Stimulated activated memory B cell treated with anti-CD40 and anti-IgM and Interleukin-4, amounts not matched to agents 10 μg/mL and 1 μg/mL and 100 μg/mL, for 72 hours (primary cell): ENCODE measurements around the gene MRGPRG.

Experiments
- ATAC-seq: fragments of 150-1000 bp; cut with Tn5 transposase; 2 replicates; pipeline ENCODE4 v1.10.0; 2021
- H3K27ac Mint-ChIP-seq: one replicate; pipeline ENCODE4 v1.8.0; 2022; ENCODE audit warnings: mild to moderate bottlenecking, mixed read lengths
- H3K27me3 Mint-ChIP-seq: one replicate; pipeline ENCODE4 v1.8.0; 2022; ENCODE audit warnings: mixed read lengths
- H3K36me3 Mint-ChIP-seq: one replicate; pipeline ENCODE4 v1.8.0; 2022; ENCODE audit warnings: mixed read lengths
- H3K4me1 Mint-ChIP-seq: one replicate; pipeline ENCODE4 v1.8.0; 2022; ENCODE audit warnings: mixed read lengths
- H3K4me3 Mint-ChIP-seq: one replicate; pipeline ENCODE4 v1.8.0; 2022; ENCODE audit warnings: mild to moderate bottlenecking, moderate library complexity, mixed read lengths
- H3K9me3 Mint-ChIP-seq: one replicate; pipeline ENCODE4 v1.8.0; 2022; ENCODE audit warnings: mixed read lengths

The MRGPRG gene

DNA sequence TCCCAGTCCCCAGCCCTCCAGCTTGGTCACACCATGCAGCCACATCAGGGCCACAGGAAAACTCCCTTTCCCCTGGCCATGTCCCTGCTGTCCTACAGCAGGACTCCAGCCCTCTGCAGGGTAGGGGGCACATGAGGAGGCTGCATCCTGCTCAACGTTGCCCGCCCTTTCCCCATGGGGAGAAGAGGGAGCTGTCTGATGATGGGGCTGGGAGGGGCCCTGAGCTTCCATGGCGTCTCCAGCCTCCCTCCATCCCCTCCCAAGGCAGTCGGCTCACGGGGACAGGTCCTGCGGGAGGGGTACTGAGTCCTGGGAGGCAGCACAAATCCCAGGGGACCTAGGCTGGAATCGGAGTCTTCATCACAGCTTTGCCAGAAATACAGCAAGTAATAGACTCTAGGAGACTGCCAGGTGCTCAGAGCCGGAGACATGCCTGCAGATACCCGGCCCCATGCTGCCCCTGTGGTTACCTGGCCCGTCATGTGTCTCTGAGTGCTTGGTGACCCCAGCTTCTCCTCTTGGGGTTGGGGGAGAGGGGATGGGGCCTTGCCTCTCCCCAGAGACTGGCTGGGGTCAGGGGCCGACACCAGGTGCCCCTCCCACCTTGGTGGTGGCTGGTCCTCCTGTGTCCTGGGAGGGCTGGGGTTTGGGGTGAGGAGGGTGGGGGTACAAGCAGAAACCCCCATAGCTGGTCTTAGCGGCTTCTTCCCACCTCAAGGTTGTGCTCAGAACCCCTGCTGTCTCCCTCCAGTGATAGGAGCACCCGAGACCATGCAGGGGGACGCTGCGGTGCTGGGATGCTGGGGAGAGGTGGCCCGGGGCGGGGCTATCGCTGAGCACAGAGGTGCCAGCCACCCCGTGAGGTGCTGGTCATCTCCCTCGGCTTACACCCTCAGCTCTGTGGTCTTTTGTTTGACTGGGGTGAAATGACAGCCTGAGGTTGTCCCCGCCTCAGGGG lies 11.3 kb upstream of the MRGPRG start:
- no peak for ATAC-seq
- no peaks in the 10 kb centered on the region for H3K36me3 Mint-ChIP-seq

GRCh38 chr11:3228445-3228829 lies 9.8 kb upstream of the MRGPRG start:
- Mint-ChIP-seq H3K4me3 (no peak overlapping the region), H3K4me1 (no peaks in the 10 kb centered on the region), H3K36me3 (no peaks in the 10 kb centered on the region), H3K27ac (no peak overlapping the region), H3K27me3 (peaks cover 61% of the 10 kb centered on the region), H3K9me3 (no peaks in the 10 kb centered on the region)
- no peak for ATAC-seq

More for the DNA sequence above, 11.3 kb upstream of the MRGPRG start:
- Mint-ChIP-seq H3K4me3 (no peak overlapping the region), H3K27ac (no peak overlapping the region), H3K9me3 (peaks cover 4% of the 10 kb centered on the region), H3K4me1 (no peaks in the 10 kb centered on the region), H3K27me3 (peaks cover 58% of the 10 kb centered on the region)

DNA sequence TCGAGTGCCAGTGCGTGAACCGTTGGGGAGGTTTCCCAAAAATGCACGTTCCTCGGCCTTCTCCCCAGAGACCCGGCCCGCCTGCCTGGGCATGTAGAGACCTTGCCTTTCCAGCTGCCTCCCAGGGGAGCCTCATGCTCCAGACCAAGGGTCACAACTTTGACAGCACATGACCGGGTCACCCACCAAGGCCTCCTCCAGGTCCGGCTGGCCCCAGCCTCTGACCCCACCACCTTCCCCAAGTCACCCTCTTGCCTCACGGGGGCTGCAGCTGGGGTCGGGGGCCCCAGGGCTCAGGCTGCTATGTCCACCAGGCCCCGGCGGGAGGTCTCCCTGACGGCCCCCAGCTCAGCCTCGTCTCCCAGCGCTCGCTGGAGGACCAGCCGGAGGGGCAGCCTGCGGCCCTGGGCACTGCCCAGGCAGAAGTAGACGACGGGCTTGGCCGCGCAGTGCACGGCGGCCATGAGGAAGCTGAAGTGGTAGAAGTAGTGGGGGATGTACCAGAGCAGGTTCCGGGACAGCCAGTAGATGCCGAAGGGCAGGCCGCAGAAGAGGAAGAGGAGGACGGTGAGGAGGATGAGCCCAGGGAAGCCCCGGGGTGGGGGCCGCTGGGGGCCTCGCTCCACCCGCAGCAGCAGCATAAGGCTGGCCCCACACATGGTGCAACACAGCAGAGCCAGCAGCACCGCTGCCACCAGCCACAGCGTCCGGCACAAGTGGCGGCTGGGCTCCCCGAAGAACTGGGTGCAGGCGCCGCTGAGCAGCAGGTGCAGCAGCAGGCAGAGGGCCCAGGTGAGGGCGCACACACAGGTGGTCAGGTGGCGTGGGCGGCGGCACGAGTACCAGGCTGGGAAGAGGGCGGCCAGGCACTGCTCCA lies 9.2 kb upstream of the MRGPRG start:
- Mint-ChIP-seq H3K4me3 (no peak overlapping the region), H3K36me3 (no peaks in the 10 kb centered on the region), H3K27ac (no peak overlapping the region), H3K27me3 (peaks cover 68% of the 10 kb centered on the region), H3K9me3 (no peaks in the 10 kb centered on the region), H3K4me1 (no peaks in the 10 kb centered on the region)
- no peak for ATAC-seq

DNA sequence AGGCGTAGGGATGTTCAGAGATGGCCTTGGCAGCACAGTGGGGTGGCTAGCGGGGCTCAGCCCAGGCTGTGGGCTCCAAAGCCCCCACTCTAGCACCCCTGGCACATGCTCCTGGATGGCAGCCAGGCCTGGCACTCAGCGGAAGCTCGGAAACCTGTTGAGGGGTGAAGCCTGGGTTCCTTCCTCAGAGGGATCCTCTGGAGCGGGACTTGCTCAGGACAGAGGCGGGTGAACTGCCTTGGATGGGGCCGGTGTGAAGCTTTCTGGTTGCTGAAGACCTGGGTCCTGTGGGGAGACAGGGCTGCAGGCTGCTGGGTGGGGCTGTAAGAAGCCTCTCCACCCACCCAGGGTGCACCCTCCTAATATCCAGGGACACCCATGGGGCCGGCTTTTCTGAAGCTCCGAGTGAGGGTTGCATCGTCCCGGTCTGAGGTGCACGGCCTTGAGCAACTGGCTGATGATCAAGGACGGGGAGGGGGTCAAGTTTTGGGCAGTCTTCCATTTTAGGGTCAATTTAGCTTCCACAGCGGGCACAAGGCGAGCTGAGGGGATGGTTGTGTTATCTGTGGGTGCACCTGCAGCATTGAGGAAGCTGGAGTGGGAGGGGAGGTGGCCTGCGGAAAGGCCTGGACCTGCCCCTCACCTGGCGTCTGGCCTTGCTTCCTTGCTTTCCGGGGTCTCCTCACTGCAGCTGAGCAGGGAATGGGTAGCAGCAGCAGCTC lies 8.4 kb upstream of the MRGPRG start:
- H3K4me3 Mint-ChIP-seq: no peak overlapping the region
- H3K27ac Mint-ChIP-seq: no peak overlapping the region
- no peak for ATAC-seq
- H3K27me3 Mint-ChIP-seq: peaks cover 76% of the 10 kb centered on the region
- no peaks in the 10 kb centered on the region for H3K9me3 Mint-ChIP-seq
- no peaks in the 10 kb centered on the region for H3K36me3 Mint-ChIP-seq
- no peaks in the 10 kb centered on the region for H3K4me1 Mint-ChIP-seq

DNA sequence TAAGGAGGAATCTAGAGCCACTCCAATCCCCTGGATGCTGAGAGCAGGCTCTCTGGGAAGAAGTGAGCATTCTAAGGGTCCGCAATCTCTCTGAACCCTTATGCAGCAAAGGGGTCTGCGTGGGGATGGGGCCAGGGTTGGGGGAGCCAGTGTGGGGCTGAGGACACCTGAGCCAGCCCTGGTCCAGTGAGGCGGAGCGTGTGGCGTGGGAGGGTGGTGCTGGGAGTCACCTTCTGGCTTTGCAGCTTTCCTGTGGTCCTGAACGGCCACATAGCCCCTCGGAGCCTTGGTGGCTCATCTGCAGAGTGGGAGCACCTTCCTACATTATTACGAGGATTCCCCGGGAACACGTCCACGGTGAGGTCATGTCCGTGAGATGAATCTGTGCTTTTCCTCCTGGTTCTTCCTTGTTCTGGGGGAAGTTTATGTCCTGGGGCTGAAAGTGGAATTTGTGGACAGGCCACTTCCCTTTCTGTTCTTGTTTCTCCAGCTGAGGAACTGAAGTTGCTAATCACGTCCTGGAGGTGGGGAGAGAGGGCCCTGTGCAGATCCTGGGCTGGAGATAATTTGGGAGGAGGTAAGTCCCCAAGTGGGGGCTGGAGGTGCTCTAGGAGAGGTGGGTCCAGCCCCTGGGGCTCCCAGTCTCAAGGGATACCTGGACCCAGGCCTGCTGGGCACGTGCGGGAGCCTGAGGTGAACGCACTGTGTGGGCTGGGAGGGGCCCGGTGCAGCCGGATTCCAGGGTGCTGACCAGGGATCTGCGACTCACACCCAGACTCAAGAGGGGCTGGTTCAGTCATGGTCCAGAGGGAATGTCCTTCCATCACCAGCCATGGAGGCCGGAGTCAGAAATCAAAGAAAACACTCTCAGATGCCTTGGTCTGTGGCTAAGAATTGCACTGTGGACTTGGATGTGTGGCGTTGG lies 7.5 kb upstream of the MRGPRG start:
- no peak overlapping the region for H3K4me3 Mint-ChIP-seq
- ATAC-seq: no peak

DNA sequence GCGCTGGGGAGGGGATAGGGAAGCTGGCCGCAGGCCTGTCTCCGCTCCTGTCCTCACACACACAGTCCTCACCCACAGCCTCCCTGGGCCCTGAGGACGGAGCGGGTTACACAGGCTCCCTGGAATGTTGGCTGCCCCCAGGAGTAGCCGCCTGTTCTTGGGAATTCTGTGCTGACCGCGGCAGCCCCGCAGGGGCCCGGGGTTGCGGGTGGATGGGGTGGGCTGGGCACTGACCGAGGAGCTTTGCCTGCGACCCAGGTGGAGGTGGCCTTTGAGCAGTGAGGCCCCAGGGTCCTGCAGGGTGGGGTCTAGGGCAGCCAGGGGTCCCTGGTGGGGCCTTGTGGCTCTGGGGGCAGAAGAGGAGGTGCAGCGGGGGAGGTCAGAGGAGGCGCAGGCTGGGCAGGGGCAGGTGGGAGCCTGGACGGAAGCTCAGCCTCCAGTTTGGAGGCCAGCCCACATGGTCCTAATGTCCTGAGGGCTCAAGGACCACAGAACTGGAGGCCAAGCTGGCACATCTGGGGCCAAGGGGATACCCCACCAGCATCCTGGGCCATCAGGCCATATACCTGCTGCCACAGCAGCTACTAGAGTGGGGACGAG lies 6.6 kb upstream of the MRGPRG start:
- no peak overlapping the region for H3K27ac Mint-ChIP-seq
- H3K4me3 Mint-ChIP-seq: no peak overlapping the region
- H3K4me1 Mint-ChIP-seq: no peaks in the 10 kb centered on the region
- H3K9me3 Mint-ChIP-seq: no peaks in the 10 kb centered on the region
- H3K27me3 Mint-ChIP-seq: peaks cover 82% of the 10 kb centered on the region
- no peaks in the 10 kb centered on the region for H3K36me3 Mint-ChIP-seq
- no peak for ATAC-seq

More for the DNA sequence above, 7.5 kb upstream of the MRGPRG start:
- peaks cover 80% of the 10 kb centered on the region for H3K27me3 Mint-ChIP-seq
- no peaks in the 10 kb centered on the region for H3K4me1 Mint-ChIP-seq
- no peaks in the 10 kb centered on the region for H3K36me3 Mint-ChIP-seq
- H3K27ac Mint-ChIP-seq: no peak overlapping the region
- H3K9me3 Mint-ChIP-seq: no peaks in the 10 kb centered on the region

- no peaks in the 10 kb centered on the region for H3K4me1 Mint-ChIP-seq
- H3K27ac Mint-ChIP-seq: no peak overlapping the region
- H3K9me3 Mint-ChIP-seq: no peaks in the 10 kb centered on the region
- ATAC-seq: no peak
- H3K36me3 Mint-ChIP-seq: no peaks in the 10 kb centered on the region
- peaks cover 90% of the 10 kb centered on the region for H3K27me3 Mint-ChIP-seq
- H3K4me3 Mint-ChIP-seq: no peak overlapping the region
These were observed 5.9 kb upstream of the MRGPRG start for GRCh38 chr11:3224401-3225057.

- ATAC-seq: no peak
- Mint-ChIP-seq H3K27ac (no peak overlapping the region), H3K4me3 (no peak overlapping the region), H3K27me3 (peaks cover 94% of the 10 kb centered on the region), H3K36me3 (no peaks in the 10 kb centered on the region), H3K9me3 (no peaks in the 10 kb centered on the region), H3K4me1 (no peaks in the 10 kb centered on the region)
These were observed 5.3 kb upstream of the MRGPRG start for GRCh38 chr11:3223932-3224381.

DNA sequence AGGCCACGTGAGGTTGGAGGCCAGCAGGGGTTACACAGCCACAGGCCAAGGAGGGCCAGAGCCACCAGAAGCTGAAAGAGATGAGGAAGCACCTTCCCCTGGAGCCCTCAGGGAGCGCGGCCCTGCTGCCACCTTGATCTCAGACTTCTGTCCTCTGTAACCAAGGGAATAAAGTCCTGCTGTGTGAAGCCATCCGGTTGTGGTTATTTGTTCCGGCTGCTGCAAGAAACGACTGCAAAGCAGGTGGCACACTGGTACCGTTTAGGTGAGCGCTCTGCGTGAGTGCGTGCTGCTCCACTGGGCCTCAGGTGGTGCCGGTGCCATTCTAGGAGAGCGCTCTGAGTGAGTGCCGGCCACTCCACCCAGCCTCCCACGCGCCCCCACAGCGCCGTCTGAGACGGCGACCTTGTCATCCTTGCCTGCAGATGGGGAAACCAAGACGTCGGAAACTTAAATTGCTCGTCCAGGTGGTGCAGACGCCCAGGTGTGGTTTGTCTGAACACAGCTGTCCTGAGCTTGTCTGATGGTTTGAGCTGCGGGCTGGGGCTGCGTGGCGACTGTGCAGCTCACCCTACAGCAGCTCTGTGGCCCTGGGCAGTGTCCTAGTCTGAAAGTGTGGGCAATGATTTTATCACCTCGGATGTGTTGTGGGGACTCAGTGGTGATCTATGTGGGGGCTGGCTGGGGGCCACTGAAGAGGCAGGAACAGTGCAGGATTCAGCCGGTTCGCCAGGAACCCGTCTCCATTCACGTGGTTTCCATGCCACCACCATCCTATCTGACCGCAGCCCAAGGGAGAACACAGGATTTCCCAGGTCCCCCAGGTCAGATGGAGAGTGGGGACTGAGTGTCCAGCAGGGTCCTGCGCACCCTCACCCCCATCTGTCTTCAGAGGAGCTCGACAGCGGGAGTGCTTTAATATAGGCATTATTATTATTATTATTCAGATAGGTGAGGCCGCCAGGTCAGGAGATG lies 4.6 kb upstream of the MRGPRG start:
- H3K27me3 Mint-ChIP-seq: peaks cover 92% of the 10 kb centered on the region
- H3K4me1 Mint-ChIP-seq: no peaks in the 10 kb centered on the region
- no peaks in the 10 kb centered on the region for H3K9me3 Mint-ChIP-seq
- ATAC-seq: no peak
- H3K27ac Mint-ChIP-seq: no peak overlapping the region
- H3K4me3 Mint-ChIP-seq: no peak overlapping the region
- H3K36me3 Mint-ChIP-seq: no peaks in the 10 kb centered on the region

DNA sequence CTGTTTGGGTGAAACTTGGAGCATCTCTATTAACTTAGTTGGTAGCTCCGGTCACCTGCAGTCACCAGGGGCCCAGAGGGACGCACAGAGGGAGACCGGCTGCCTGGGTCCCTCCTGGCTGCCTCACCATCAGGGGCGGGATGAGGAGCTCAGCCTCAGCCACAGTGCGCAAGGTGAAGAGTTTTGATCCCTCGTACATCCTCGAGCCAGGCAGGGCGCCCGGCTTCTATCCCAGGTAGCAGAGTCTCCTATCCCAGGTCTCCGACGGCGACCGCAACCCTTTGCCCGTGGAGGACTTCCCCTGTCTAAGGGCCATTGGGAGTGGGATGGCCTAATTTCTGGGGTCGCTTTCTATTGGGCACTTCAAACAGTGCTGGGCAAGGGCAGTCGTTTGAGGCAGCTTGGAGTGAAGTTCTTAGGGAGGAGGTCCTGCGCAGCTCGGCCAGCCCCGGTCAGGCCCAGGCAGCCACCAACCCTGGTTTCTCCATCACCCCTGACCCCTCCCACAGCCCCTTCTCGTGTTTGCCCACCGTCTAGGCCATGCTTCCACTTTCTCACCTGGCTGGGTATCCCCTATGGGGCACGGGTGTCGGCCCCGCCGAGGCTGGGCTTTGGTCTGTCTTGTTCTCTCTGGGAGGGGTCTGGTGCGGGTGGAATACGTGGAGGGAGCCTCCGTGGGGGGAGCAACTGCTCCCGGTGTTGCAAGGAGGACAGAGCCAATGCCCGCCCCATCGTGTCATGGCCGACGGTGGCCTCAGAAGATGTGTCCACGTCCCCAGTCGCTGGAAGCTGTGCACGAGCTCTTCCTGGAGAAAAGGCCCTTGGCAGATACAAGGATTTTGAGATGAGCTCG lies 3.6 kb upstream of the MRGPRG start:
- H3K27me3 Mint-ChIP-seq: peaks cover 92% of the 10 kb centered on the region
- no peak for ATAC-seq
- no peak overlapping the region for H3K4me3 Mint-ChIP-seq
- H3K4me1 Mint-ChIP-seq: no peaks in the 10 kb centered on the region
- no peaks in the 10 kb centered on the region for H3K36me3 Mint-ChIP-seq
- H3K27ac Mint-ChIP-seq: no peak overlapping the region
- H3K9me3 Mint-ChIP-seq: no peaks in the 10 kb centered on the region

DNA sequence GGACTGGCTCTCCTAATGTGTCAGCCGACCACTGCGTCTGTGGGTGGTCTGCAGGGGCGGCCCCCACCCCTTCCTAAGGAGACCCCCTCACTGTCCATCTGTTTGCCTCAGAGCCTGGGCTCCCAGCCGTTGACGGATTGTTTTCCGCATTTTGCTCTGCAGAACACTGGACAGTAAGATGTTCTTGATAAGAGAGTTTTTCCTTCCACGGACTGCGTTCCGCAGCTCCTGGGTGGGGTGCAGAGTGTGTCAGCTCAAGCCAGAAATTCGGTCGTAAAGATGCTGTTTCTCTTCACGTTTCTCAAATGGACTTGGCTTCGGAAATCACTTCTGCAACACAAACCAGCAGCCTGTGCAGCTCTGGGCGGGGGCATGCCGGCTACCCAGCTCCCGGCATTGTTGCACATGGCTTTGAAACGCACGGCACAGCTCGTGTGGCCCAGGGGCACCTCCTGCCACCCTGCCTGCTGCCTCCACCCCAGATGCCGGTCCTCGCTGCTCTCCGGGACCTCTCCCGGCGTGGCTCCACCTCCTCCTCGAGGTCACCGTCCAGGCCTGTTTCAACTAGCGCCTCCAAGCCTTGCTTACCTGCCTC lies 2.9 kb upstream of the MRGPRG start:
- H3K27ac Mint-ChIP-seq: no peak overlapping the region
- H3K4me1 Mint-ChIP-seq: peaks cover 6% of the 10 kb centered on the region
- no peak for ATAC-seq
- H3K27me3 Mint-ChIP-seq: peaks cover 92% of the 10 kb centered on the region
- H3K9me3 Mint-ChIP-seq: no peaks in the 10 kb centered on the region
- no peak overlapping the region for H3K4me3 Mint-ChIP-seq
- no peaks in the 10 kb centered on the region for H3K36me3 Mint-ChIP-seq
